ENCODE measurements around the gene ACOT7. TPM values are rescaled to one million over a fixed set of nuclear protein-coding genes. Genes with fewer than 3 reads are reported as not detected.

ACOT7 gene
- polyA plus RNA-seq, 6 donors from 2014 or later = 1.8 to 3.7 (median 2.9) TPM

GRCh38 chr1:6294890-6295556 lies 98.5 kb downstream of the ACOT7 start:
- ATAC-seq (ENCODE audit: low read depth in 2 of 2) (no peak), DNase-seq (no peak)
- Mint-ChIP-seq H3K4me1 (no peaks in the 10 kb centered on the region), H3K9me3 (no peaks in the 10 kb centered on the region), H3K4me3 (no peak overlapping the region), H3K36me3 (no peaks in the 10 kb centered on the region), H3K27ac (no peak overlapping the region), H3K27me3 (no peaks in the 10 kb centered on the region)

- no peak overlapping the region for H3K27ac Mint-ChIP-seq
- ATAC-seq (ENCODE audit: low read depth in 2 of 2) = no peak
These were observed 99.3 kb downstream of the ACOT7 start for GRCh38 chr1:6294080-6294889.

GRCh38 chr1:6292102-6292501 lies 101.5 kb downstream of the ACOT7 start:
- DNase-seq (no peak), ATAC-seq (ENCODE audit: low read depth in 2 of 2) (no peak)
- H3K27ac Mint-ChIP-seq = no peak overlapping the region

More at GRCh38 chr1:6294080-6294889, 99.3 kb downstream of the ACOT7 start:
- Mint-ChIP-seq H3K9me3 (no peaks in the 10 kb centered on the region), H3K27me3 (no peaks in the 10 kb centered on the region), H3K4me1 (no peaks in the 10 kb centered on the region), H3K36me3 (no peaks in the 10 kb centered on the region), H3K4me3 (no peak overlapping the region)
- no peak for DNase-seq

GRCh38 chr1:6288665-6289064 lies 104.9 kb downstream of the ACOT7 start:
- Mint-ChIP-seq H3K27ac (no peak overlapping the region), H3K9me3 (no peaks in the 10 kb centered on the region), H3K4me1 (no peaks in the 10 kb centered on the region), H3K36me3 (no peaks in the 10 kb centered on the region), H3K4me3 (no peak overlapping the region), H3K27me3 (no peaks in the 10 kb centered on the region)
- no peak for ATAC-seq (ENCODE audit: low read depth in 2 of 2)
- DNase-seq = no peak

More at GRCh38 chr1:6292102-6292501, 101.5 kb downstream of the ACOT7 start:
- Mint-ChIP-seq H3K27me3 (no peaks in the 10 kb centered on the region), H3K4me3 (no peak overlapping the region), H3K4me1 (no peaks in the 10 kb centered on the region), H3K36me3 (no peaks in the 10 kb centered on the region), H3K9me3 (no peaks in the 10 kb centered on the region)

GRCh38 chr1:6288026-6288425 lies 105.5 kb downstream of the ACOT7 start:
- Mint-ChIP-seq H3K36me3 (no peaks in the 10 kb centered on the region), H3K27ac (no peak overlapping the region)

GRCh38 chr1:6287431-6287886 lies 106.1 kb downstream of the ACOT7 start:
- Mint-ChIP-seq H3K4me1 (no peaks in the 10 kb centered on the region), H3K36me3 (no peaks in the 10 kb centered on the region), H3K27me3 (no peaks in the 10 kb centered on the region), H3K27ac (no peak overlapping the region), H3K4me3 (no peak overlapping the region), H3K9me3 (no peaks in the 10 kb centered on the region)
- DNase-seq = no peak
- no peak for ATAC-seq (ENCODE audit: low read depth in 2 of 2)

More at GRCh38 chr1:6288026-6288425, 105.5 kb downstream of the ACOT7 start:
- Mint-ChIP-seq H3K4me3 (no peak overlapping the region), H3K4me1 (no peaks in the 10 kb centered on the region), H3K9me3 (no peaks in the 10 kb centered on the region), H3K27me3 (no peaks in the 10 kb centered on the region)
- no peak for ATAC-seq (ENCODE audit: low read depth in 2 of 2)
- DNase-seq = no peak

- ATAC-seq (ENCODE audit: low read depth in 2 of 2) = no peak
- Mint-ChIP-seq H3K9me3 (no peaks in the 10 kb centered on the region), H3K4me3 (no peak overlapping the region), H3K27ac (no peak overlapping the region), H3K36me3 (no peaks in the 10 kb centered on the region), H3K4me1 (no peaks in the 10 kb centered on the region), H3K27me3 (no peaks in the 10 kb centered on the region)
- no peak for DNase-seq
These were observed 106.5 kb downstream of the ACOT7 start for GRCh38 chr1:6287029-6287428.

- Mint-ChIP-seq H3K4me1 (no peaks in the 10 kb centered on the region), H3K27me3 (no peaks in the 10 kb centered on the region), H3K4me3 (no peak overlapping the region), H3K9me3 (no peaks in the 10 kb centered on the region), H3K36me3 (no peaks in the 10 kb centered on the region), H3K27ac (no peak overlapping the region)
- ATAC-seq (ENCODE audit: low read depth in 2 of 2) (no peak), DNase-seq (no peak)
These were observed 107.3 kb downstream of the ACOT7 start for GRCh38 chr1:6286266-6286665.

- ATAC-seq (ENCODE audit: low read depth in 2 of 2) = no peak
These were observed 108.2 kb downstream of the ACOT7 start for GRCh38 chr1:6285336-6285735.

GRCh38 chr1:6282577-6283270 lies 110.8 kb downstream of the ACOT7 start:
- no peaks in the 10 kb centered on the region for H3K4me1 Mint-ChIP-seq
- no peak for DNase-seq
- H3K36me3 Mint-ChIP-seq = no peaks in the 10 kb centered on the region
- H3K27me3 Mint-ChIP-seq = no peaks in the 10 kb centered on the region
- no peak overlapping the region for H3K4me3 Mint-ChIP-seq
- no peaks in the 10 kb centered on the region for H3K9me3 Mint-ChIP-seq
- no peak for ATAC-seq (ENCODE audit: low read depth in 2 of 2)
- peak overlapping the region in 2 of 6 donors; percentile 54 to 55 for H3K27ac Mint-ChIP-seq

More at GRCh38 chr1:6285336-6285735, 108.2 kb downstream of the ACOT7 start:
- Mint-ChIP-seq H3K27me3 (no peaks in the 10 kb centered on the region), H3K27ac (no peak overlapping the region), H3K4me3 (peak overlapping the region in 1 of 8 donors; percentile 71), H3K36me3 (no peaks in the 10 kb centered on the region), H3K9me3 (no peaks in the 10 kb centered on the region), H3K4me1 (no peaks in the 10 kb centered on the region)
- no peak for DNase-seq

GRCh38 chr1:6281511-6282402 lies 111.8 kb downstream of the ACOT7 start:
- ATAC-seq (ENCODE audit: low read depth in 2 of 2) (no peak), DNase-seq (no peak)
- no peaks in the 10 kb centered on the region for H3K4me1 Mint-ChIP-seq
- no peaks in the 10 kb centered on the region for H3K36me3 Mint-ChIP-seq
- H3K4me3 Mint-ChIP-seq = no peak overlapping the region
- H3K9me3 Mint-ChIP-seq = no peaks in the 10 kb centered on the region
- H3K27me3 Mint-ChIP-seq = no peaks in the 10 kb centered on the region
- H3K27ac Mint-ChIP-seq = no peak overlapping the region

- H3K9me3 Mint-ChIP-seq = no peaks in the 10 kb centered on the region
- H3K27ac Mint-ChIP-seq = no peak overlapping the region
- no peaks in the 10 kb centered on the region for H3K4me1 Mint-ChIP-seq
- H3K27me3 Mint-ChIP-seq = no peaks in the 10 kb centered on the region
- DNase-seq (no peak), ATAC-seq (ENCODE audit: low read depth in 2 of 2) (no peak)
- no peak overlapping the region for H3K4me3 Mint-ChIP-seq
- no peaks in the 10 kb centered on the region for H3K36me3 Mint-ChIP-seq
These were observed 112.7 kb downstream of the ACOT7 start for GRCh38 chr1:6280761-6281451.

Data from naive B cell (primary cell).